Caco-2 (cell line): ENCODE data around the gene DCST1. TPM values are rescaled to one million over a fixed set of nuclear protein-coding genes. Genes with fewer than 3 reads are reported as not detected.

ENCODE experiments used
- BruUV-seq: library from RNA; stranded (reverse); fragments of 400-500 nt; replicated peaks from 2 replicates; lab custom pipeline; 2021; lab: Mats Ljungman, UMichigan
- CTCF ChIA-PET: fragments of 300-600 bp; sonication (Branson Sonifier 250); formaldehyde crosslinking; loops from one replicate; lab custom pipeline; 2022; ENCODE audit warnings: antibody characterized with exemption; lab: Charles Lee
- POLR2A ChIA-PET: fragments of 300-600 bp; sonication (Branson Sonifier 250); formaldehyde crosslinking; loops from one replicate; lab custom pipeline; 2022; ENCODE audit warnings: antibody characterized with exemption; lab: Charles Lee
- DNase-seq, 2 experiments: peaks; one replicate each; pipeline versions ENCODE4 v3.0.0 to v3.0.0-alpha.2; 2020 to 2022
- H3K27me3 ChIP-seq: replicated peaks from 2 replicates; pipeline ENCODE4 v1.6.0; 2011; ENCODE audit warnings: low read length; ENCODE audit not compliant: control insufficient read depth, insufficient read depth
- H3K36me3 ChIP-seq: 2 replicates; pipeline ENCODE4 v1.5.1; 2011; ENCODE audit warnings: low read length; ENCODE audit not compliant: control insufficient read depth, insufficient read depth
- H3K4me1 ChIP-seq: fragments of 250-450 bp; sonication (Bioruptor Pico); 2 replicates; pipeline ENCODE4 v1.5.1; 2020; ENCODE audit warnings: mild to moderate bottlenecking
- H3K4me3 ChIP-seq: 2 replicates; pipeline ENCODE4 v1.5.1; 2011; ENCODE audit warnings: low read depth, mild to moderate bottlenecking, control low read depth, low read length
- H3K9me3 ChIP-seq: fragments of 250-450 bp; sonication (Bioruptor Pico); 2 replicates; pipeline ENCODE4 v1.5.1; 2020; ENCODE audit warnings: mild to moderate bottlenecking, moderate library complexity
- H3K27ac Mint-ChIP-seq: one replicate; pipeline ENCODE4 v1.8.0; 2022; ENCODE audit warnings: mixed read lengths; ENCODE audit not compliant: unreplicated experiment
- H3K27me3 Mint-ChIP-seq: one replicate; pipeline ENCODE4 v1.8.0; 2022; ENCODE audit warnings: mixed read lengths; ENCODE audit not compliant: insufficient read depth, unreplicated experiment
- H3K36me3 Mint-ChIP-seq: one replicate; pipeline ENCODE4 v1.8.0; 2022; ENCODE audit warnings: mild to moderate bottlenecking, mixed read lengths; ENCODE audit not compliant: insufficient read depth, unreplicated experiment
- H3K4me1 Mint-ChIP-seq: one replicate; pipeline ENCODE4 v1.8.0; 2022; ENCODE audit warnings: low read depth, mixed read lengths; ENCODE audit not compliant: unreplicated experiment
- H3K4me3 Mint-ChIP-seq: one replicate; pipeline ENCODE4 v1.8.0; 2022; ENCODE audit warnings: mild to moderate bottlenecking, moderate library complexity, mixed read lengths; ENCODE audit not compliant: unreplicated experiment
- H3K9me3 Mint-ChIP-seq: one replicate; pipeline ENCODE4 v1.8.0; 2022; ENCODE audit warnings: mixed read lengths; ENCODE audit not compliant: unreplicated experiment
- intact Hi-C: fragments of 100-400 bp; cut with micrococcal nuclease; formaldehyde crosslinking; loops from one replicate; pipeline ENCODE4 v1.10.0; 2022; ENCODE audit not compliant: unreplicated experiment
- total RNA-seq: library from RNA; stranded (reverse); gene quantifications from 2 replicates; pipeline ENCODE4 v1.2.3, GENCODE V29; 2022
- TF ChIP-seq, protein P1 (sequence below), 2 experiments: fragments of 200-600 bp in 1 of 2; IDR thresholded peaks; 1 replicate in 1 of 2; 2 replicates in 1 of 2; pipeline versions ENCODE4 v1.5.1 to v1.8.0; 2011 to 2022; ENCODE audit warnings: antibody characterized with exemption in 1 of 2, control low read depth in 1 of 2, inconsistent platforms in 1 of 2, low read depth in 1 of 2, low read length in 1 of 2, mild to moderate bottlenecking in 1 of 2, moderate library complexity in 1 of 2; ENCODE audit not compliant: insufficient read depth in 1 of 2, severe bottlenecking in 1 of 2, unreplicated experiment in 1 of 2

DCST1 gene
- total RNA-seq, 1 experiment from 2014 or later: not detected

DNA sequence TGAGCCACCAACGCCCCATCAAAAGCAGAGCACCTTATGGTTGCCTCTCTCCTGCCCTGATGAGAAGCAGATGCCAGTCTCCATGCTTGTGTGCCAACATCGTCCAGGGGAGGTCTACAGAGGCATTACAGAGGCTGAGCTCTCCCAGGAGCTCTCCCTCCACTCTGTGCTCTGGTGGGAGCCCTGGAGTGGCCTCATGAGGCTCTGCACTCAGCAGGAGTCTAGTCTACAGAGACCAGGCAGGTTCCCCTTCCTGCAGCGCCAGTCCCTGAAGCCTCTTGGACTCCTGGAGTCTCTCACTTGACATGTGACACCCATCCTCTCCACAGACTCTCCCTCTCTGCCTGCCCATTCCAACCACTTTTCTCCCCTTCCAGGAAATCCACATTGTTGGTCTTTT, 3.4 kb downstream of the DCST1 start:
- TF ChIP-seq, protein P1, sequence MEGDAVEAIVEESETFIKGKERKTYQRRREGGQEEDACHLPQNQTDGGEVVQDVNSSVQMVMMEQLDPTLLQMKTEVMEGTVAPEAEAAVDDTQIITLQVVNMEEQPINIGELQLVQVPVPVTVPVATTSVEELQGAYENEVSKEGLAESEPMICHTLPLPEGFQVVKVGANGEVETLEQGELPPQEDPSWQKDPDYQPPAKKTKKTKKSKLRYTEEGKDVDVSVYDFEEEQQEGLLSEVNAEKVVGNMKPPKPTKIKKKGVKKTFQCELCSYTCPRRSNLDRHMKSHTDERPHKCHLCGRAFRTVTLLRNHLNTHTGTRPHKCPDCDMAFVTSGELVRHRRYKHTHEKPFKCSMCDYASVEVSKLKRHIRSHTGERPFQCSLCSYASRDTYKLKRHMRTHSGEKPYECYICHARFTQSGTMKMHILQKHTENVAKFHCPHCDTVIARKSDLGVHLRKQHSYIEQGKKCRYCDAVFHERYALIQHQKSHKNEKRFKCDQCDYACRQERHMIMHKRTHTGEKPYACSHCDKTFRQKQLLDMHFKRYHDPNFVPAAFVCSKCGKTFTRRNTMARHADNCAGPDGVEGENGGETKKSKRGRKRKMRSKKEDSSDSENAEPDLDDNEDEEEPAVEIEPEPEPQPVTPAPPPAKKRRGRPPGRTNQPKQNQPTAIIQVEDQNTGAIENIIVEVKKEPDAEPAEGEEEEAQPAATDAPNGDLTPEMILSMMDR (IDR thresholded peaks at IDR 0.05; ENCODE audit: insufficient read depth in 1 of 2, low read depth in 1 of 2, low read length in 1 of 2, severe bottlenecking in 1 of 2, unreplicated experiment in 1 of 2): no peak
- no peaks in the 10 kb centered on the region for H3K36me3 ChIP-seq
- Mint-ChIP-seq H3K4me3 (no peak overlapping the region), H3K4me1 (peaks cover 10% of the 10 kb centered on the region), H3K9me3 (no peaks in the 10 kb centered on the region), H3K27me3 (peaks cover 4% of the 10 kb centered on the region), H3K27ac (no peak overlapping the region), H3K36me3 (no peaks in the 10 kb centered on the region)
- ChIA-PET CTCF (interaction anchor here (0.7 kb wide), 2 partner anchors 17 to 67 kb away, joined by 5 to 10 read pairs; no protein-coding TSS in a partner anchor), POLR2A (no interaction called here)
- H3K4me1 ChIP-seq: no peaks in the 10 kb centered on the region
- no peak for DNase-seq
- no TSS peak for BruUV-seq
- intact Hi-C loops: no loop called here
- H3K9me3 ChIP-seq: no peaks in the 10 kb centered on the region
- H3K4me3 ChIP-seq: no peak overlapping the region
- no peaks in the 10 kb centered on the region for H3K27me3 ChIP-seq

DNA sequence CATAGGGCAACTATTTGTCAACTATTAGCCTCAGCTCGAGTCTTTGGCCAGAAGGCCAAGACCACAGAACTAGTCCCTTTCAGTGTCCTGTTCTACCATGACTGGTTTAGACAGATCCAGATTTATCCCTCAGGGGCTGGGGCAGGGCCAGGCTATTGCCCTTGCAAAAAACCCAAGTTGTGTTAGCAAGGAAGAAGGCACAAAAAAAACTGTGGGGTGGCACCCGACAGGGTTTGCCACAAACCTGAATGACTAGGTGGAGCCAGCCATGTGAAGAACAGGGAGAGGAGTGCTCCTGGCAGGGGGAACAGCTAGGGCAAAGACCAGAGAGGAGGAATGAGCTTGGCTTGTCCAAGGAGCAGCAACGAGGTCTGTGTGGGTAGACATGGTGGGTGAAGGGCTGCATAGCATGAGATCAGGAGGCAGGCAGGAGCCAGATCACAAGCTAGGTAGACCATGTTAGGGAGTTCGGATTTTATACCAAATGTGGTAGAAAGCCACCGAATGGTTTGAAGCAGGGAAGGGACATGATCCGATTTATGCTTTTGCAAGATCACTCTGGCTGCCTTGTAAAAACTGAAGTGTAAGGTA, 4.3 kb downstream of the DCST1 start:
- ChIA-PET CTCF (interaction anchor here (0.7 to 2.4 kb wide), 5 partner anchors 13 to 66 kb away, joined by 3 to 10 read pairs (median 5); partner anchors contain the start of gene ADAM15), POLR2A (no interaction called here)
- no TSS peak for BruUV-seq
- no peaks in the 10 kb centered on the region for H3K9me3 ChIP-seq
- DNase-seq: no peak
- no peaks in the 10 kb centered on the region for H3K36me3 ChIP-seq
- Mint-ChIP-seq H3K36me3 (no peaks in the 10 kb centered on the region), H3K4me1 (peaks cover 10% of the 10 kb centered on the region), H3K9me3 (no peaks in the 10 kb centered on the region), H3K4me3 (no peak overlapping the region), H3K27me3 (peaks cover 4% of the 10 kb centered on the region), H3K27ac (no peak overlapping the region)
- no peak overlapping the region for H3K4me3 ChIP-seq
- TF ChIP-seq, protein P1 (IDR thresholded peaks at IDR 0.05; ENCODE audit: insufficient read depth in 1 of 2, low read depth in 1 of 2, low read length in 1 of 2, severe bottlenecking in 1 of 2, unreplicated experiment in 1 of 2): no peak
- H3K4me1 ChIP-seq: no peaks in the 10 kb centered on the region
- no peaks in the 10 kb centered on the region for H3K27me3 ChIP-seq
- intact Hi-C loops: no loop called here

DNA sequence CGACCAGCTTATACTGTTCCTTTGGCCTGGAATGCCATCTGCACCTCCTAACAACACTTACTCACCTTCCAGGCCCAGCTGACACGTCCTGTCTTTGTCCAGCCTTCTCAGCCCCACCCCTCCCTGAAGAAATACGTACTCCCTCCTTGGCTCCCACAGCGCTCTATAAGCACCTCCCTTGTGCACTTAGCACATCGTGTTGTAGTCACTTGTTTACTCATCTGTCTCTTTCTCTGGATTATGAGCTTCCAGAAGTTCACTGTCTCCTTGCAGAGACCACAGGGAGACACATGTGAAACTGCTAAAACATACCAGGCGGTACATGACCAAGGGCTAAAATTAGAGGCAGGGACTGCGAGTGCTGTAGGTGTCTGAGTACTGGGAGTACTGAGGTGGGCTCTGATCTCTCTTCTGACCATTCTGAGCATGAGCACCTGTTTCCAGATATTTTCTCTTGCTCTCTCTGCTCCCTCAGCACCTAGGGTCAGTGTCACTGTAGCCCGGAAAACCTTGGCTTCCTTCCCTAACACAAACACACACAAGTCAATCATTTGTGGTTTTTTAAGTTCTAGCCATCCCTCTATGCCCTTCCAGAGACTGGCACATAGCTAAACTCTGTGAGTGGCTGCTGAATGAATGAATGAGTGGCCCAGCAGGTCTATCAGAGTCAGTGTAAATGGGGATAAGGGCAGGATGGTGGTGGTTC, 5.1 kb downstream of the DCST1 start:
- H3K4me3 Mint-ChIP-seq: no peak overlapping the region
- no peaks in the 10 kb centered on the region for H3K36me3 ChIP-seq
- no peak for DNase-seq
- H3K9me3 ChIP-seq: no peaks in the 10 kb centered on the region
- ChIA-PET POLR2A (no interaction called here), CTCF (interaction anchor here (0.6 to 2.4 kb wide), 5 partner anchors 12 to 105 kb away, joined by 3 to 6 read pairs (median 4); partner anchors contain the start of gene ADAM15)
- H3K36me3 Mint-ChIP-seq: no peaks in the 10 kb centered on the region
- BruUV-seq: no TSS peak
- no peaks in the 10 kb centered on the region for H3K9me3 Mint-ChIP-seq
- peaks cover 14% of the 10 kb centered on the region for H3K4me1 Mint-ChIP-seq
- H3K4me3 ChIP-seq: no peak overlapping the region
- H3K27me3 ChIP-seq: no peaks in the 10 kb centered on the region
- intact Hi-C loops: no loop called here
- H3K27me3 Mint-ChIP-seq: peaks cover 4% of the 10 kb centered on the region
- no peak overlapping the region for H3K27ac Mint-ChIP-seq
- H3K4me1 ChIP-seq: peaks cover 8% of the 10 kb centered on the region; the same call in 1 of the 2 replicates
- TF ChIP-seq, protein P1 (IDR thresholded peaks at IDR 0.05; ENCODE audit: insufficient read depth in 1 of 2, low read depth in 1 of 2, low read length in 1 of 2, severe bottlenecking in 1 of 2, unreplicated experiment in 1 of 2): no peak
